Keratinocyte (primary cell): ENCODE measurements around the gene DSCAM.

Source experiments
- EZH2 ChIP-seq: IDR thresholded peaks from one replicate; pipeline ENCODE4 v1.6.1; 2012; ENCODE audit warnings: inconsistent platforms, mild to moderate bottlenecking, low read length, moderate library complexity
- TF ChIP-seq, protein P1 (sequence below), 3 experiments: IDR thresholded peaks in 1 of 3; conservative IDR thresholded peaks in 1 of 3; optimal IDR thresholded peaks in 1 of 3; 2 replicates in 2 of 3; 3 replicates in 1 of 3; pipeline versions ENCODE3 to v1.5.1; 2011; ENCODE audit warnings: low read length in 3 of 3, mild to moderate bottlenecking in 3 of 3, moderate library complexity in 2 of 3, control low read depth in 1 of 3, inconsistent platforms in 1 of 3; ENCODE audit not compliant: insufficient read depth in 2 of 3; ENCODE audit errors: extremely low read depth in 1 of 3

DNA sequence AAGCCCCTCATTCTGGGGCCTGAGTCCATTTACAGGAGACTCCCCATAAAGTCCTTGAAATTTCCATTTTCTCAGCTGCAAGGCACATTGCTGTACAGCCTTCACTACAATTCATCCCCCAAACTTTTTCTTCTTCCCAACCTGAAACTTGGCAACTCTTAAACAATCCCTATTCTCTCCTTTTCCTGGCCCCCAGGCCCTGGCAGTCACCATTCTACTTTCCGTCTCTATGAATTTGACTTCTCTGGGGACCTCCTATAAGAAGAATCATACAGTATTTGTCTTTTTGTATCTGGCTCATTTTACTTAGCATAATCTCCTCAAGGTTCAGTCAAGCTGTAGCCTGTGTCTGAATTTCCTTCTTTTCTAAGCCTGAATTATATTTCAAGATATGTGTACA lies 646.8 kb downstream of the DSCAM start:
- TF ChIP-seq, protein P1, sequence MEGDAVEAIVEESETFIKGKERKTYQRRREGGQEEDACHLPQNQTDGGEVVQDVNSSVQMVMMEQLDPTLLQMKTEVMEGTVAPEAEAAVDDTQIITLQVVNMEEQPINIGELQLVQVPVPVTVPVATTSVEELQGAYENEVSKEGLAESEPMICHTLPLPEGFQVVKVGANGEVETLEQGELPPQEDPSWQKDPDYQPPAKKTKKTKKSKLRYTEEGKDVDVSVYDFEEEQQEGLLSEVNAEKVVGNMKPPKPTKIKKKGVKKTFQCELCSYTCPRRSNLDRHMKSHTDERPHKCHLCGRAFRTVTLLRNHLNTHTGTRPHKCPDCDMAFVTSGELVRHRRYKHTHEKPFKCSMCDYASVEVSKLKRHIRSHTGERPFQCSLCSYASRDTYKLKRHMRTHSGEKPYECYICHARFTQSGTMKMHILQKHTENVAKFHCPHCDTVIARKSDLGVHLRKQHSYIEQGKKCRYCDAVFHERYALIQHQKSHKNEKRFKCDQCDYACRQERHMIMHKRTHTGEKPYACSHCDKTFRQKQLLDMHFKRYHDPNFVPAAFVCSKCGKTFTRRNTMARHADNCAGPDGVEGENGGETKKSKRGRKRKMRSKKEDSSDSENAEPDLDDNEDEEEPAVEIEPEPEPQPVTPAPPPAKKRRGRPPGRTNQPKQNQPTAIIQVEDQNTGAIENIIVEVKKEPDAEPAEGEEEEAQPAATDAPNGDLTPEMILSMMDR (optimal IDR thresholded peaks at IDR 0.05 in 1 of 3, IDR thresholded peaks at IDR 0.05 in 1 of 3, conservative IDR thresholded peaks at IDR 0.05 in 1 of 3; ENCODE audit: extremely low read depth in 1 of 3, insufficient read depth in 2 of 3, low read length in 3 of 3) = no peak
- TF ChIP-seq EZH2 = no peak
